A549 (cell line): ENCODE measurements around the gene FIBIN.

ENCODE experiments used
- CTCF ChIP-seq: fragments of >200 bp; sonication (Bioruptor Twin); formaldehyde crosslinking; IDR thresholded peaks from 3 replicates; pipeline ENCODE4 v1.5.1; 2016
- EP300 ChIP-seq, 2 experiments: fragments of >200 bp; sonication (Bioruptor Twin); formaldehyde crosslinking; IDR thresholded peaks; 2 replicates in 1 of 2; 3 replicates in 1 of 2; pipeline ENCODE4 v1.6.1; 2016 to 2017
- HDAC2 ChIP-seq: fragments of 200-600 bp; sonication (generic); IDR thresholded peaks from 2 replicates; pipeline ENCODE4 v1.6.1; 2016
- MAFK ChIP-seq: fragments of 450-650 bp; IDR thresholded peaks from 2 replicates; pipeline ENCODE4 v1.6.1; 2014; ENCODE audit not compliant: partially characterized antibody
- MYC ChIP-seq: IDR thresholded peaks from 2 replicates; pipeline ENCODE4 v1.6.1; 2012; ENCODE audit warnings: mild to moderate bottlenecking, inconsistent platforms, low read length, improper control_type of control experiment, borderline replicate concordance
- PBX3 ChIP-seq: IDR thresholded peaks from 2 replicates; pipeline ENCODE4 v1.6.1; 2012
- RAD21 ChIP-seq, 2 experiments: fragments of >200 bp in 1 of 2; sonication (Bioruptor Twin) in 1 of 2; formaldehyde crosslinking in 1 of 2; IDR thresholded peaks in 1 of 2; conservative IDR thresholded peaks in 1 of 2; 2 replicates in 1 of 2; 3 replicates in 1 of 2; pipeline ENCODE4 v1.6.1; 2012 to 2018; ENCODE audit warnings: inconsistent platforms in 1 of 2
- REST ChIP-seq: fragments of 200-600 bp; sonication (generic); IDR thresholded peaks from 2 replicates; pipeline ENCODE4 v1.6.1; 2016; ENCODE audit warnings: antibody characterized with exemption, mild to moderate bottlenecking, moderate library complexity
- RFX5 ChIP-seq: fragments of 450-650 bp; IDR thresholded peaks from 2 replicates; pipeline ENCODE4 v1.7.1; 2014; ENCODE audit warnings: antibody characterized with exemption, mild to moderate bottlenecking, moderate library complexity

GRCh38 chr11:27022659-27023251, 28.8 kb downstream of the FIBIN start:
- no peak for TF ChIP-seq MAFK
- no peak for TF ChIP-seq CTCF
- no peak for TF ChIP-seq EP300 (IDR thresholded peaks at IDR 0.05)
- no peak for TF ChIP-seq RFX5
- no peak for TF ChIP-seq RAD21 (conservative IDR thresholded peaks at IDR 0.05 in 1 of 2, IDR thresholded peaks at IDR 0.05 in 1 of 2)
- no peak for TF ChIP-seq HDAC2
- no peak for TF ChIP-seq REST
- TF ChIP-seq PBX3: no peak
- TF ChIP-seq MYC: no peak
